H1 (cell line): ENCODE measurements around the gene PXMP4. TPM values are rescaled to one million over a fixed set of nuclear protein-coding genes. Genes with fewer than 3 reads are reported as not detected.

Experiments used
- ASH2L ChIP-seq: fragments of 200-600, 300-600 bp; sonication (generic); IDR thresholded peaks from one replicate; pipeline ENCODE4 v1.7.1; 2017; ENCODE audit warnings: low read length
- CHD7 ChIP-seq: fragments of 300-600 bp; sonication (generic); IDR thresholded peaks from 2 replicates; pipeline ENCODE4 v1.7.1; 2012; ENCODE audit warnings: low read length, moderate library complexity, mild to moderate bottlenecking, inconsistent platforms; ENCODE audit not compliant: insufficient replicate concordance
- EZH2 ChIP-seq: fragments of 200-600 bp; sonication (generic); IDR thresholded peaks from 2 replicates; pipeline ENCODE4 v1.7.1; 2012; ENCODE audit warnings: low read depth, mild to moderate bottlenecking, moderate library complexity, low read length, inconsistent platforms; ENCODE audit not compliant: severe bottlenecking
- JUN ChIP-seq: IDR thresholded peaks from 2 replicates; pipeline ENCODE4 v1.6.1; 2011; ENCODE audit warnings: low read depth, mild to moderate bottlenecking, improper control_type of control experiment, low read length
- NRF1 ChIP-seq: IDR thresholded peaks from 2 replicates; pipeline ENCODE4 v1.6.1; 2011; ENCODE audit warnings: mild to moderate bottlenecking, low read depth, low read length, improper control_type of control experiment
- POLR2AphosphoS5 ChIP-seq: IDR thresholded peaks from 2 replicates; pipeline ENCODE4 v1.6.1; 2011; ENCODE audit warnings: low read depth, low read length
- SIX5 ChIP-seq: IDR thresholded peaks from 2 replicates; pipeline ENCODE4 v1.6.1; 2011; ENCODE audit warnings: mild to moderate bottlenecking, low read depth, low read length
- SP4 ChIP-seq: IDR thresholded peaks from 2 replicates; pipeline ENCODE4 v1.6.1; 2012; ENCODE audit warnings: low read length, inconsistent platforms
- SRF ChIP-seq: IDR thresholded peaks from 2 replicates; pipeline ENCODE4 v1.6.1; 2011; ENCODE audit warnings: mild to moderate bottlenecking, low read depth, low read length, moderate library complexity
- TAF7 ChIP-seq: optimal IDR thresholded peaks from 2 replicates; pipeline ENCODE3; 2011; ENCODE audit warnings: low read depth, mild to moderate bottlenecking, inconsistent platforms, low read length, moderate library complexity, borderline replicate concordance
- TBP ChIP-seq: IDR thresholded peaks from 2 replicates; pipeline ENCODE4 v1.6.1; 2011; ENCODE audit warnings: low read depth, low read length, improper control_type of control experiment
- polyA plus RNA-seq, 7 experiments: library from polyadenylated mRNA; depleted of rRNA in 3 of 7; stranded (reverse) in 5 of 7; unstranded in 2 of 7; fragments of >200 nt in 5 of 7; fragments of 200-250 nt in 2 of 7; gene quantifications; 1 replicate in 5 of 7; 2 replicates in 1 of 7; 4 replicates in 1 of 7; pipeline versions ENCODE4 v1.2.1 to v1.2.3, GENCODE V29; 2011 to 2013; ENCODE audit warnings: missing spikeins in 2 of 7, mixed read lengths in 2 of 7
- total RNA-seq: library from RNA; stranded (reverse); fragmentation: NEBNext Ultra II Directional; extraction: Animal tissue kit (Norgen Biotek cat#: 25700); gene quantifications from 2 replicates; pipeline ENCODE4 v1.2.1, GENCODE V29; 2021

Gene PXMP4
- total and polyA plus RNA-seq, 2 of the 8 experiments (the other 6 are each of a cell fraction or from before 2014, with no cell fraction given) = 3.3 to 3.4 TPM

- TF ChIP-seq CHD7 (no peak), EZH2 (no peak), ASH2L (peak; percentile 59), TAF7 (peak; percentile 20), SIX5 (no peak), SP4 (no peak), JUN (no peak), POLR2AphosphoS5 (no peak), TBP (no peak), NRF1 (no peak), SRF (no peak)
Observed at GRCh38 chr20:33731693-33732165, 11.6 kb upstream of the PXMP4 start, which contains the start of gene ZNF341 (continued).
